SK-N-MC (cell line): ENCODE data around the gene DNAJC5G.
"Not testable (repeated sequence)": the region's sequence is repeated elsewhere in the genome, so short reads cannot be mapped to it uniquely, and the experiment has no call there.

Experiments
- DNase-seq: peaks from one replicate; pipeline ENCODE4 v3.0.0-alpha.2; 2011; ENCODE audit warnings: low read depth, low spot score
- H3K27ac ChIP-seq: fragments of 200-600 bp; sonication (generic); 2 replicates; pipeline ENCODE4 v1.5.1; 2016; ENCODE audit warnings: mixed run types
- H3K36me3 ChIP-seq: fragments of 200-600 bp; sonication (generic); 2 replicates; pipeline ENCODE4 v1.6.1; 2017; ENCODE audit warnings: antibody characterized with exemption, low read length, mixed read lengths; ENCODE audit not compliant: insufficient read depth
- H3K4me3 ChIP-seq: fragments of 200-600 bp; sonication (generic); 2 replicates; pipeline ENCODE4 v1.5.1; 2016
- H3K9ac ChIP-seq: fragments of 200-600 bp; sonication (generic); 2 replicates; pipeline ENCODE4 v1.8.0; 2017; ENCODE audit warnings: mixed run types, mixed read lengths; ENCODE audit not compliant: insufficient read length
- H3K9me3 ChIP-seq: fragments of 200-600 bp; sonication (generic); 2 replicates; pipeline ENCODE4 v1.6.1; 2017; ENCODE audit warnings: low read depth, mild to moderate bottlenecking, antibody characterized with exemption, low read length, moderate library complexity, mixed read lengths
- EZH2 ChIP-seq: fragments of 200-600 bp; sonication (generic); IDR thresholded peaks from one replicate; pipeline ENCODE4 v1.6.1; 2017; ENCODE audit warnings: antibody characterized with exemption
- FOXP2 ChIP-seq: optimal IDR thresholded peaks from 2 replicates; pipeline ENCODE3; 2011; ENCODE audit warnings: mild to moderate bottlenecking, moderate library complexity; ENCODE audit not compliant: insufficient read depth; ENCODE audit errors: extremely low read length, control extremely low read depth
- POLR2AphosphoS5 ChIP-seq: IDR thresholded peaks from 2 replicates; pipeline ENCODE4 v1.6.1; 2012; ENCODE audit warnings: mild to moderate bottlenecking, low read depth, low read length, borderline replicate concordance

Gene DNAJC5G

DNA sequence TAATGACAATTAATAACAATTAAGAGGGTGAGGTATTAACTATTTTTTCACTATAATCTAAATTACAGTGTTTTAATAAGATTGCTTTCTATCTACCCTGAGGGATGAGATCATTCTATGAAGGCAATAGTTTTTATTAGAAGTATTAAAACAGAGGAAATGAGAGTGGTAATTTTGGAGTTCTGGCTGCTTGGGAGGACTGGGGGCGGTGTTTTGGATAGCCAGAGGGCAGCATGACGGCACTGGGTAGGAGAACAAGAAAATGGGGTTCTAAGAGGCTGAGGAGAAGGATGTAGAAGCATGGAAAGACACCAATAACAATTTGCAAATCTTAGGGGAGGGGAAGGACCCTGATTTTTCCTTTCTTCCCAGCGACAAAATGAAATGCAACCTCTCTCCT lies 5.1 kb upstream of the DNAJC5G start:
- no peak for TF ChIP-seq POLR2AphosphoS5
- TF ChIP-seq FOXP2 = no peak
- no peak for TF ChIP-seq EZH2

DNA sequence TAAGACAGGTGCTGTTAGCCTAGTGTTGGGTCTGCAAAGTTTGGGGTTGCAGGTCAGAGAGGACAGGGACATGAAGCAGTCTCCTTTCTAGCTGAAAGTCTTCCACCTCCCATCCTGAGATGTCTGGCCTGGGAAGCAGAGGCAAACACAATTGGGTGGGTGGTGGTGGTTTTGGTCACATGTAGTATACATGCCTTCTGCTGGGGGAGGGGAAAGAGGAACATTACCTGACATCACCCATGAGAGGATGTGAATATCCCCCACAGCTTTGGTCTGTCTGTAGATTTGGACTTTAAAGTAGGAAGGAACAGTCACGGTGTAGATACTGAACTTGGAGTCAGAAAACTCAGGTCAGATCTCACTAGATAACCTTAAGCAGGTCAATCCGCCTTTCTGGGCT lies 4.6 kb upstream of the DNAJC5G start:
- H3K36me3 ChIP-seq = no peaks in the 10 kb centered on the region
- H3K9me3 ChIP-seq = no peaks in the 10 kb centered on the region
- H3K4me3 ChIP-seq = no peak overlapping the region
- no peak overlapping the region for H3K9ac ChIP-seq
- H3K27ac ChIP-seq = no peak overlapping the region
- no peak for TF ChIP-seq FOXP2
- no peak for TF ChIP-seq POLR2AphosphoS5
- no peak for TF ChIP-seq EZH2
- DNase-seq = no peak

More for the DNA sequence above, 5.1 kb upstream of the DNAJC5G start:
- H3K9me3 ChIP-seq = no peaks in the 10 kb centered on the region
- H3K4me3 ChIP-seq = no peak overlapping the region
- no peaks in the 10 kb centered on the region for H3K36me3 ChIP-seq
- no peak overlapping the region for H3K27ac ChIP-seq
- H3K9ac ChIP-seq = no peak overlapping the region
- no peak for DNase-seq

DNA sequence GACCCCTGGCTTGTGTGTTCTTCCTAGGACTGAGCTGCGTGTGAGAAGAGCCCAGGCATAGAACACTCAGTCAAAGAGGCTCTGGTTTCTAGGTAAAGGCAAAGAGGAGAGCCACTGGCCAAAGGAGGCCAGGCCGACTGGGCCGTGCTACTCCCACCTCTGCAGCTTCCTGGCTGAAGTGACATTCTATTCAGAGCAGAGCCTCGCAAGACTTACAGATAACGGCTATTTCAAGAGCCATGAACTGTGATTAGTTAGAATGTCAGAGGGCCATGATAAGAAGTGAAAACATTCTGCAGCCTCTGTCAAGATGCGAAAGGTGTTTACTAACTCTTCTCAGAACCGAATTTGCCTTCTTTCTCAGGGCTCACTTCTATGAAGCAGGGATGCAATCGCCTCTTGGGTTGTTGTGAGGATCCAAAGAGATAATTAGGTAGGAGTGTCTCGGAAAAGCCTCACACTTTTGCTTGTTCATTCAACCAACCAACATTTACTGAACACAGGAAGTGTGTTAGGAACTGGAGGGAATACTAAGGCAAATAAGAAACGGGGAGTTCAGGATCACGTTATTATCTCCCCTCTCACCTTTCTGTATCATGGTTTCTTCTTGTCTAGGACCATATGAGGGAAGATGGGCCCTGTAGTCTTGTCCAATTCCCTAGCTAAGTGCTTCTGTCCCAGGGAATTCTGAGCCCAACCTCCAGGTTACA lies 3.4 kb upstream of the DNAJC5G start:
- Histone ChIP-seq H3K4me3 (no peak overlapping the region), H3K36me3 (no peaks in the 10 kb centered on the region), H3K9me3 (no peaks in the 10 kb centered on the region), H3K9ac (no peak overlapping the region), H3K27ac (no peak overlapping the region)
- TF ChIP-seq POLR2AphosphoS5 = no peak
- TF ChIP-seq FOXP2 = no peak
- no peak for TF ChIP-seq EZH2
- DNase-seq = no peak

DNA sequence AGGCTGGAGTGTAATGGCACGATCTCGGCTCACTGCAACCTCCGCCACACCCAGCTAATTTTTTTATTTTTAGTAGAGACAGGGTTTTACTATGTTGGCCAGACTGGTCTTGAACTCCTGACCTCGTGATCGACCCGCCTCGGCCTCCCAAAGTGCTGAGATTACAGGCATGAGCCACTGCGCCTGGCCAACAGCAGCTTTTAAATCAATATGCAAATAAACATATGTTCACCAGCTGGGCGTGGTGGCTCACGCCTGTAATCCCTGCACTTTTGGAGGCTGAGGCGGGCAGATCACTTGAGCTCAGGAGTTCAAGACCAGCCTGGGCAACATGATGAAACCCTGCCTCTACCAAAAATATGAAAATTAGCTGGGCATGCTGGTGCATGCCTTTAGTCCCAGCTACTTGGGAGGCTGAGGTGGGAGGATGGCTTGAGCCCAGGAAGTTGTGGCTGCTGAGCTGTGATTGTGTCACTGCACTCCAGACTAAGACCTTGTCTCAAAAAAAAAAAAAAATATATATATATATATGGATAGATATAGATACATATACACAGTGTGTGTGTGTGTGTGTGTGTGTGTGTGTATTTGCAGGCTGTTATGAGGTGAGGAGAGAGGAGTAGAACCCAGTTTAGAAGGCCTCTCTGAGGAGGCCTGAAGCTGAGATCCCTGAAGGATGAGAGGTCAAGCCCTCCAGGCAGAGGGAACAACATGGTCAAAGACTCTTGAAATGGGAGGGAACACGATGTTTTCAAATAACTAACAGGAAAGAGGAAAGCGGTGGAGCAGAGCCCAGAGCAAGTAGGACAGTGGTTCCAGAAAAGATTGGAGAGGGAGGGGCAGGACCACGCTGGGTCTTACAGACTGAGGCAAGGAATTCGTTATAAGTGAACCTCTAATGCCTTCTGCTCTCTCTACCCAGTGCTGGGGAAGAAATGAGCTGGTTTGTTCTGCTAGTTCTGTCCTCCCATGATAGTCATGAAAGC lies 2.4 kb upstream of the DNAJC5G start:
- not testable (repeated sequence) for H3K36me3 ChIP-seq, H3K4me3 ChIP-seq, H3K9me3 ChIP-seq, DNase-seq, H3K27ac ChIP-seq, H3K9ac ChIP-seq

DNA sequence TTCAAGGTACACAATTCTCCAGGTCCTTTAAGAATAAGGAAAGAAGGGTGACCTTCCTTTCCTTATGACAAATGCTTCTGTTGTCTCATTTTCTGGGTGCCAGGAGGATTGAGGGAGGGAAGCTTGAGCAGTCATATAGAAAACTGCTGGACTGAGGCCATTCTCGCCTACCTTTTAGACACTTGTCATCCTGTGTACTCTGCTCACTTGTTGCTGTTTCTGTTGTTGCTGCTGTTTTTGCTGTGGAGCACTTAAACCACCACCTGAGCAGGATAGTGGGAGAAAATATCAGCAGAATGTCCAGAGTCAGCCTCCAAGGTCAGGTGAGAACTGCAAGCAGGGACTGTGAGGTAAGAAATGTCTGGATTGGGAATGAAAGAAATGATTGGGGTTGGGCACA lies 2.8 kb downstream of the DNAJC5G start:
- no peak for DNase-seq
- no peak overlapping the region for H3K9ac ChIP-seq
- no peak for TF ChIP-seq EZH2
- no peak for TF ChIP-seq FOXP2
- no peak for TF ChIP-seq POLR2AphosphoS5
- no peaks in the 10 kb centered on the region for H3K9me3 ChIP-seq
- H3K36me3 ChIP-seq = no peaks in the 10 kb centered on the region
- no peak overlapping the region for H3K27ac ChIP-seq
- H3K4me3 ChIP-seq = no peak overlapping the region

DNA sequence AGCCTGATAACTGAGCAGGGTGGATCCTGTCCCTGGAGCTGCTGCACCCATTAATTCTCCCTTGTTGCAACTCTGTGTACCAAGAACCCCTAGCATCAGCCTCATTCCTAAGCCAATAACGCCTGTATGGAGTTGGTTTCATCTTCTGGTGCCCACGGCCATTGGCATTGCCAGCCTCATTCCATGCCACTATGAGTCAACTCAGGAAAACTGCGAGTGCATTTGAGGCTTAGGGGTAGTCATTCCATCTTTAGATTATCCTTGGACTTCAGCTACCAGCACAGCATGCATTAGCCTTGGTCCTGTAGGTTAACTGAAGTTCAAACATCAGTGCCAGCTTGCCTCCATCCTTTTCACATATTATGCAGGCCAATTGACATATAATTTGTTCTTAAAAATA lies 5.6 kb downstream of the DNAJC5G start:
- TF ChIP-seq FOXP2 = no peak
- no peak for TF ChIP-seq POLR2AphosphoS5
- no peak for TF ChIP-seq EZH2
- H3K27ac ChIP-seq = no peak overlapping the region
- no peak overlapping the region for H3K9ac ChIP-seq
- no peak for DNase-seq
- H3K9me3 ChIP-seq = no peaks in the 10 kb centered on the region
- no peaks in the 10 kb centered on the region for H3K36me3 ChIP-seq
- no peak overlapping the region for H3K4me3 ChIP-seq

DNA sequence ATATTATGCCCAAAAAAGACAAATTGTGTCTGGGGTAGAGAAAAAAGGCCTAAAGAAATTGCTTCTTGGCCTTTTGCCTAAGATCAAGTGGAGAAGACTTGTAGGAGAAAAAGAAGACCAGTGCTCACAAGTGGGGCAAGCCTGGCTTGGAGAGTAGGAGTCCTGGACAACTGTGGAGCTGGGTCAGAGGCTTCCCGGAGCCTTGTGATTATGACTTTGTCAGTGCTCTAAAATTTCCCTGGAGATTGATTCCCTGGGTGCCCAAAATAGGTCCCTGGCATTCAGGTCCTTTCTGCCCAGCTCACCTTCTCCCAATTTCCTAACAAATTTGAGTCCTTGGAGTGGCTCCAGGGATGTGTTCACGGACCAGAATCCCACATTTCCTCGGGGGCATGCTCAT lies 6.2 kb downstream of the DNAJC5G start:
- H3K9ac ChIP-seq = no peak overlapping the region

DNA sequence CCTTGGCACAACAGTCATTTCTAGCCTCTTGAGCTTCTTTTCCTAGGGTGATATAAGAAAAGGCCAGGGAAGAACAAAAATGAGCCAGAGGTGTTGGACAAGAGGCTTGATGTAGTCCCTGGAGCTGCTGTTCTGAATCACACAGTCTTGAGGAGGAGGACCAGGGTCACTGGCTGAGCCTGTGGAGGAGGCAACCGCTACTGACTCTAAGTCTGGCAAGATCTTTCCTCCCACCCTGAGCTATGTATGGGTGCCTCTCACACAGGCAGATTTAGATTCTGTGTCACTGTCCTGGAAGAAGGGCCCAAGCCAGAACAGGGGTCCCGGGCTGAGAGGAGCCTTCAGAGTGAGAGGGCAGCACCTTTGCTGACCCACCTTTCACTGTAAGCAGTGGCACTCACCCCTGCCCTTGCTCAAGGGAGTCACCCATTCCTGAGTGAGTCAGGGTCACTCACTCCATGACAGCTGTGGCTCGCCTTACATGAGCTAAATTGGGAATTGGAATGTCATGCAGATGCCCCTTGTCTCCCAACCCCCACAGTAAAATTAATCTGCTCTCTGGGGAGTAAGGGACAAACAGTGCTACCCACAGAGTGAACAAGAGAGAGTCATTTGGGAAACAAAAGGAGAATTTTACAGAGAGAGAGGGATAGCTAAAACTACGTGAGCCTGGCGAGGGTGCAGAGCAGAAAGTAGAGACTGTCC lies 6.8 kb downstream of the DNAJC5G start, which contains the start of gene TRIM54:
TRIM54 (plus strand) TSS at position 575 of the 705 bp plus-strand sequence. CDS start 303 bp downstream, outside the sequence.
- TF ChIP-seq POLR2AphosphoS5 = no peak
- no peak for TF ChIP-seq FOXP2
- no peak for TF ChIP-seq EZH2
- DNase-seq = no peak
- no peak within 1 kb of the TSS for H3K27ac ChIP-seq
- no peak within 1 kb of the TSS for H3K9ac ChIP-seq
- H3K9me3 ChIP-seq = no peaks in the 10 kb centered on the region
- no peaks in the 10 kb centered on the region for H3K36me3 ChIP-seq
- H3K4me3 ChIP-seq = no peak within 1 kb of the TSS

More for the DNA sequence above, 6.2 kb downstream of the DNAJC5G start:
- Histone ChIP-seq H3K27ac (no peak overlapping the region), H3K4me3 (no peak overlapping the region), H3K9me3 (no peaks in the 10 kb centered on the region), H3K36me3 (no peaks in the 10 kb centered on the region)
- TF ChIP-seq FOXP2 (no peak), POLR2AphosphoS5 (no peak), EZH2 (no peak)
- DNase-seq = no peak
